HG02938 (cell line): ENCODE data around the gene SBNO2.

Source experiments
- ATAC-seq: cut with Tn5 transposase; IDR thresholded peaks from one replicate; pipeline ENCODE4 v1.9.1; 2021; ENCODE audit warnings: mild to moderate bottlenecking, moderate library complexity; ENCODE audit not compliant: unreplicated experiment

Gene SBNO2, protein sequence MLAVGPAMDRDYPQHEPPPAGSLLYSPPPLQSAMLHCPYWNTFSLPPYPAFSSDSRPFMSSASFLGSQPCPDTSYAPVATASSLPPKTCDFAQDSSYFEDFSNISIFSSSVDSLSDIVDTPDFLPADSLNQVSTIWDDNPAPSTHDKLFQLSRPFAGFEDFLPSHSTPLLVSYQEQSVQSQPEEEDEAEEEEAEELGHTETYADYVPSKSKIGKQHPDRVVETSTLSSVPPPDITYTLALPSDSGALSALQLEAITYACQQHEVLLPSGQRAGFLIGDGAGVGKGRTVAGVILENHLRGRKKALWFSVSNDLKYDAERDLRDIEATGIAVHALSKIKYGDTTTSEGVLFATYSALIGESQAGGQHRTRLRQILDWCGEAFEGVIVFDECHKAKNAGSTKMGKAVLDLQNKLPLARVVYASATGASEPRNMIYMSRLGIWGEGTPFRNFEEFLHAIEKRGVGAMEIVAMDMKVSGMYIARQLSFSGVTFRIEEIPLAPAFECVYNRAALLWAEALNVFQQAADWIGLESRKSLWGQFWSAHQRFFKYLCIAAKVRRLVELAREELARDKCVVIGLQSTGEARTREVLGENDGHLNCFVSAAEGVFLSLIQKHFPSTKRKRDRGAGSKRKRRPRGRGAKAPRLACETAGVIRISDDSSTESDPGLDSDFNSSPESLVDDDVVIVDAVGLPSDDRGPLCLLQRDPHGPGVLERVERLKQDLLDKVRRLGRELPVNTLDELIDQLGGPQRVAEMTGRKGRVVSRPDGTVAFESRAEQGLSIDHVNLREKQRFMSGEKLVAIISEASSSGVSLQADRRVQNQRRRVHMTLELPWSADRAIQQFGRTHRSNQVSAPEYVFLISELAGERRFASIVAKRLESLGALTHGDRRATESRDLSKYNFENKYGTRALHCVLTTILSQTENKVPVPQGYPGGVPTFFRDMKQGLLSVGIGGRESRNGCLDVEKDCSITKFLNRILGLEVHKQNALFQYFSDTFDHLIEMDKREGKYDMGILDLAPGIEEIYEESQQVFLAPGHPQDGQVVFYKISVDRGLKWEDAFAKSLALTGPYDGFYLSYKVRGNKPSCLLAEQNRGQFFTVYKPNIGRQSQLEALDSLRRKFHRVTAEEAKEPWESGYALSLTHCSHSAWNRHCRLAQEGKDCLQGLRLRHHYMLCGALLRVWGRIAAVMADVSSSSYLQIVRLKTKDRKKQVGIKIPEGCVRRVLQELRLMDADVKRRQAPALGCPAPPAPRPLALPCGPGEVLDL (N-terminal part only)

DNA sequence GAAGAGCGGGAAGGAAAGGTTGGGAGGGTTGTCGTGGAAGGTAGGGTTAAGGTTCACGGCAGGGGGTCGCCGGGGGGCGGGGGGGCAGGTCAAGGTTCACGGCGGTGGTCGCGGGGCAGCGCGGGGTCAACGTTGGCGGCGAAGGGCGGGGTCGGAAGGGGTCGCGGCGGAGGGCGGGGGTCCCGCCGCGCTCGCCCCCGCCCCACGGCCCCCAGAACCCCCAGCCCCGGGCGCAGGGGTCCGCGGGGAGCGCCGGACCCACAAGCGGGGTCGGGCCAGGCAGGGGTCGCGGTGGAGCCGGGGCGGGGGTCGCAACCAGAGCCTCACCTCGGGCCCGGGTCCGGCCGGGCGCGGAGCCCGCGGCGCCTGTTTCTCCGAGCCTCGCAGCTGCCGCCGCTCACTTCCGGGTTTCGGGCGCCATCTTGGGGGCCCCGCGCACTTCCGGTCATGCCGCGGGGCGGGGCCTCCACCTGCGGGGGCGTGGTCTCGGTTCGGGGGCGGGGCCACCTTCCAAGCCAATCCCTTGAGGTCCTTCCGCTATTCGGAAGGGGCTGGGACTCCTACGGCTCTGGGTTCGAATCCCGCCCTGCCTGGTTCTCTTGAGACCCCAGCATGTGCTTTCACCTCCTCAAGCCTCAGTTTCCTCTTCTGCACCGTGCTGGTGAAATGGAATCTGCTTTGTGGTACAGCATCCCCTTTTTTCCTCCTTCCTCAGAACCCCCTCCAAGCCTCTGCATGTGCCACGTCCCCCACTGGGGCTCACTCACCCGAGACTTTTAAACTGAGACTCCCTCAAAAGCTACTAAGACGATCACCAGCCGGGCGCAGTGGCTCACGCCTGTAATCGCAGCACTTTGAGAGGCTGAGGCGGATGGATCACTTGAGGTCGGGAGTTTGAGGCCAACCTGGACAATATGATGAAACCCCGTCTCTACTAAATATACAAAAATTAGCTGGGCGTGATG lies at the start of gene SBNO2:
Gene SBNO2, minus strand, starts transcription at position 424 of the 965 bp plus-strand sequence. CDS start 19,992 bp downstream, outside the sequence.
- no peak for ATAC-seq

DNA sequence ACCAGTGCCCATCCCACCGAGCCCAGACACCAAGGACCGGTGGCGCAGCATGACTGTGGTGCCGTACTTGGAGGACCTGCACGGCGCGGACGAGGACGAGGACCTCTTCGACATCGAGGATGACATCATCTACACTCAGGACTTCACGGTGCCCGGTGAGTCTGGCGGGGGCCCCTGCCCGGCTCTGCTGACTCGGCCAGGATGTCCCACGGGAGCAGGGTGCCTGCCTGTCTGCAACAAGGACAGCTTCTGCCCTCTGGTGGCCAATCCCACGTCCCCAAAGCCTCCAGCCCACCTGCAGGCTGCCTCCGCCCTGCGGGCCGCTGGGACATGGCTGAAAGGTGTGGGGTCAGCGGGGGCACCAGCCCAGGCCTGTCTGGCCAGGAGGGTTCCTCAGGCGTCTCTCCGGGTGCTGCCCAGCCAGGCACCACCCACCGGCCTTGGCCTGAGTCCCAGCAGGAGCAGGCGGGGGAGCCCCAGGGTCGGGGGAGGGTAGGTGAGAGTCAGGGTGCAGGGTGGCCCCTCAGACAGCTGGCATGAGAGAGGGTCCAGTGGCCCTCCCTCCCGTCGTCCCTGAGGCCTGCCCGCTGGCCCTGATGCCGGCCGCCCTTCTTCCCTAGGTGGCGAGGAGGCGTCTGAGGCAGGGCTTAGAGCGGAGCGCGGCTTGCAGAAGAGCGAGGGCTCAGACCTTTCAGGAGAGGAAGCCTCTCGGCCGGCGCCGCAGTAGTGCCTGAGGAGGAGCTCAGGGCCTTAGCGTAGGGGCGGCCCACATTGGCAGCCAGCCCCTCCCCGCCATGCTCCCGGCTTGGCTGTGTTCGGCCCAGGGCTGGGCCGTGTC lies 49.2 kb upstream of the SBNO2 start:
- no peak for ATAC-seq

DNA sequence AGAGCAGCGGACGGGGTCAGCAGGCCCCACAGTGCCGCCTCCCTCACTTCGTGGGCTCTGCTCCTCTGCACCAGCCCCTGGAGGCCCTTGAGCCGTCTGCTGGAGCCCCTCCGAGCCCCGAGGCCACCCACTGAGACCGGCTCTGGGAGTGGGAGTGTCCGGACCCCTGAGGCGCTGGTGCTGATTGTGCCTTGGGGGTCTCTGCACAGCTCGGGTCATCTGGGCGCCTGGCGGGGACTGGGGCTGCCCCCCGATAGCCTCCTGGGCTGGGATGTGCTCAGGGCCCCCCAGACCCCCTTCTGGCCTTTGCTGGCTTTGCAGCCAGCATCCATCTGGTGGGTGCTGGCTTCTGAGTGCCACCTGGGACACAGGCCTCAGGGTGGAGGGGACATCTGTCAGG lies 48.3 kb upstream of the SBNO2 start:
- no peak for ATAC-seq

DNA sequence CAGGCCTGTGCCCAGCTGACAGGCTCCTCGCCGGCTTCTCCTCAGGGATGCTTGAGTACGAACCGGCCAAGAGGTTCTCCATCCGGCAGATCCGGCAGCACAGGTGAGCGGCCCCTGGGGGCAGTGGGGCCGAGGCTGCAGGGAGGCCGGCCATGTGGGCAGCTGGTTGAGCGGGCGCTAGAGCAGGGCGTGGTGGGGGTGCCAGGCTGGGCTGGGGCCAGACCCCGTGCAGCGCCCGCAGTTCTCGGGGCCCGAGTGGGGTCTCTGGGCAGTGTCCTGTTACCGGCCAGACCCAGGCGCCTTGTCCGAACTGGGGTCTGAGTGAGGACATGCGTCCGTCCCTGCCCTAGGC lies 47.8 kb upstream of the SBNO2 start:
- ATAC-seq: no peak

DNA sequence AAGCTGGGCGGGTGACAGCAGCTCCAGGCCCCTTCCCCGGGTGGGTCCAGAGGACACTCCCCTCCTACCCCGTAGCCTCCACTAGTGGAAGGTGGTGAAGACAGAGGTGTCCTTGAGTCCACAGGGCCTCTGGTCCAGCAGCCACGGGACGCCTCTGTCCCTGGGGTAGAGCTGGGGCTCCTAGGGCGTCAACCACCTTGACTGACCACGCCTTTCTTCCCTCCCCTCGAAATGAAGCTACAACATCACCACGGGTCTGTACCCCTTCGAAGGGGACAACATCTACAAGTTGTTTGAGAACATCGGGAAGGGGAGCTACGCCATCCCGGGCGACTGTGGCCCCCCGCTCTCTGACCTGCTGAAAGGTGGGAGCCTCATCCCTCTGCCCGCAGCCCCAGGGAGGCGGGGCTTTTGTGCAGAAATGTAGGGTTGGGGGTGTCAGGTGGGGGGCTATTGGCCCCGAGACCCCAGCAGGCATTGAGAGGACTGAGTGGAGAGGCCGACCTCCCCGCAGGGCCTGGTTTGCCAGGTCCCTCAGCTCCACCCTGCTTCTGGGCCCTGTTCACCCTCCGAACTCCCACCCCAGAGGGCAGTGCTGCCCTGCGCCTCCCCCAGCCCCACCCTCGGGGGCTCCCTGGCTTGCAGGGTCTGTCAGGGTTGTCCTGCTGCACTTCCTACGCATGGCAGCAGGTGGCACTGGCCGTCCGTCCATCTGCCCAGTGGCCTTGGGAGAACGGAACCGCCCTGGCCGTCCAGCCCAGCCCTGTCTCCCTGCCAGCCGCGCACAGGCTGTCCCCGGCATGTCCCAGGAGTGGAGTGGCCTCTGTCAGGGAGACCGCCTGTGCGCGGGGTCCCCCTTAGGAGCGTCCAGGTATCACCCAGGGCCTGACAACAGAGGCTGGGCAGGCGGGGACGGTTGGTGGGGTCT lies 47.2 kb upstream of the SBNO2 start:
- no peak for ATAC-seq

DNA sequence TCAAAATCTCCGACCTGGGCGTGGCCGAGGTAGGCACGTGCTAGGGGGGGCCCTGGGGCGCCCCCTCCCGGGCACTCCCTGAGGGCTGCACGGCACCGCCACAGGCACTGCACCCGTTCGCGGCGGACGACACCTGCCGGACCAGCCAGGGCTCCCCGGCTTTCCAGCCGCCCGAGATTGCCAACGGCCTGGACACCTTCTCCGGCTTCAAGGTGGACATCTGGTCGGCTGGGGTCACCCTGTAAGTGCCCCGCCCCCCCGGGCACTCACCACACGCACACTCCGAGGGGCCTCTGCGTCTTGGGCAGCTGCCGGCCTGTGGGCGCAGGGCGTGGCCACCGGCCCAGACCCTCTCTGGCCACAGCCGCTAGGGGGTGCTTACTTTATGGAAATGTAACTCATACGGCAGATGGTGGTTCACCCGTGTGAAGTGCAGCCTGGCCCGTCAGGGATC lies 46.4 kb upstream of the SBNO2 start:
- ATAC-seq: no peak

DNA sequence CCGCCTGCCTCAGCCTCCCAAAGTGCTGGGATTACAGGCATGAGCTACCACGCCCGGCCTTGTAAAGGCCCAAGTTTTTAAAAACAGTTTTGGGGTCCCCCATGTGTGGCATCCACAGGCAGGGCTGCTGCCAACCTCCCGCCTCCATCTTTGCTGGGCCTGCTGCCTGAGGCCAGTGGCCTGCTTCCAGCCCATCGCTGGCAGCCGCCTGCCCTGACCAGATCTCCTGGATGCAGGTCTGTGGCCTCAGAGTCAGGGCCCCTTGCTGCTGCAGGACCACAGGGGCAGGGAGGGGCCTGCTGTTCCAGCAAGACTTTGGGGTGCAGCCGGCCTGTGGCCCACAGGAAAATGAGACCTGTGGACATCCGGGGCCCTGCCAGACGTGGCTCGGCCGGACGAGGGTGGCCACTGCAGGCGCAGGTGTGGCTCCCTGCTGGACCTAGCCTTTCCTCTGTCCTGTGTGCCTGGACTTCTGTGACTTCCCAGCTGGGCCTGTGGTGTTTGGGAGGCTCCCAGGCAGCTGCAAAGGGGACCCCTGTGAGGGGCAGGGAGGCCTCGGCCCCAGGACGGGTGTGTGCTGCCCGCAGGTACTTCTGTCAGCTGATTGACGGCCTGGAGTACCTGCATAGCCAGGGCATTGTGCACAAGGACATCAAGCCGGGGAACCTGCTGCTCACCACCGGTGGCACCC lies 45.9 kb upstream of the SBNO2 start:
- no peak for ATAC-seq

DNA sequence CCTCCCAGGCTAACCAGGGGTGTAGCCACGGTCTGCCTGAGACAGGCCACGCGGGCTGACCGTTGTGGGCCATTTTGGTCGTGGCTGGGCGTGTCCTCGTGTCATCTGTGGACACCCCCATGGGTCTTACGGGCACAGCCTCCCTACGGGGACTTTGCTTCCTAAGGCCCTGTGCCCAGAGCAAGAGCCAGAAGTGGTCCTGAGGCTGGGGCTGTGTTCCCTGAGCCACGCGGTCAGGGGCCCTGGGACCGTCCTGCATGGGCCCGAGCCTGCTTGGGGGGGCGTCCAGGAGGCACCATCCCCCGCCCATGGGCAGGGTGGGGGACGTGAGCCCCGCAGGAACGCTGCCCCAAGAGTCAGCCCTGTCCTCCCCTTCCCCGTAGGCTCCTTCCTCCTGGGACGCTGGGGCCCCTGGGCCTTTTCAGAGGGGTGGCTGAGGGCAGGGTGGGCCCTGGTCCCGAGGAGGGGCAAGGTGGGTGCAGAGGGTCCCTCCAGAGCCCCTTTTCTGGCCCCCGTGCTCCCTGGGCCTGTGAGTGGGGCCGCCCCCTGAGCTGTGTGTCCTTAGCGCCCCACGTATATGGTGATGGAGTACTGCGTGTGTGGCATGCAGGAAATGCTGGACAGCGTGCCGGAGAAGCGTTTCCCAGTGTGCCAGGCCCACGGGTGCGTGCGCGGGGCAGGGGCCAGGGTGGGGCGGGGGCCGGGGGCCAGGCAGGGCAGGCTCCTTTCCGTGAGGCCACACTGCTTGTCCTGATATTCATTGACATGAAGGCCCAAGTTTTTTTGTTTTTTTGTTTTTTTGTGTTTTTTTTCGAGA lies 44.9 kb upstream of the SBNO2 start:
- ATAC-seq: no peak

DNA sequence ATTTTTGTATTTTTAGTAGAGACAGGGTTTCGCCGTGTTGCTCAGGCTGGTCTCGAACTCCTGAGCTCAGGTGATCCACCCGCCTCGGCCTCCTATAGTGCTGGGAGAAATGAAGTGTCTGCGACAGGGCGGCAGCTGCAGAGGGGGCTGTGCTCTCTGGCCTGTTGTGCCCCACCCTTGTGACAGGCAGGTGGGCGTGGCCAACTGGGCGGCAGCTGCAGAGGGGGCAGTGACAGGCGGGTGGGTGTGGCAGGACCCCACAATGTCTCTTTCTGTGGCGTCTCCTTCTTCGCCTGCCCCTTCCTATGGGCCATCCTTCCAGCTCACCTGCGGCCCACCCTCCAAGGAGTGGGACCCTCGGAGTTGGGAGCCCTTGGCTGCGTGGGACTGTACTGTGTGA lies 43.3 kb upstream of the SBNO2 start:
- ATAC-seq: no peak

DNA sequence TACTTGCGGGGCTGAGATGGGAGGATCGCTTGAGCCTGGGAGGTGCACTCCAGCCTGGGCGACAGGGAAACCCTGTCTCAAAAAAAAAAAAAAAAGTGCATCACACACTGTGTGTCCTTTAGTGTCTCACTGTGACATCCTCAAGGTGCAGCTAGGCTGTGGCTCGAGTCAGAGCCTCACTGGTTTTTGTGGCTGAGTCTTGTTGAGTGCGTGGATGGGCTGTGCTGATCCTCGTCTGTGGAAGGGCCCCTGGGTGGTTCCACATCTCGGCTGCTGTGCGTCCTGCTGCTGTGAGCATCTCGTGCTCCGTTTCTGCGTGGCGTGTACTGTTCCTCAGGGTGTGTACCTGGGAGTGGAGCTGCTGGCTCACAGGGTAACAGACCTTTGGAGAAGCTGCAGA lies 42.7 kb upstream of the SBNO2 start:
- no peak for ATAC-seq

DNA sequence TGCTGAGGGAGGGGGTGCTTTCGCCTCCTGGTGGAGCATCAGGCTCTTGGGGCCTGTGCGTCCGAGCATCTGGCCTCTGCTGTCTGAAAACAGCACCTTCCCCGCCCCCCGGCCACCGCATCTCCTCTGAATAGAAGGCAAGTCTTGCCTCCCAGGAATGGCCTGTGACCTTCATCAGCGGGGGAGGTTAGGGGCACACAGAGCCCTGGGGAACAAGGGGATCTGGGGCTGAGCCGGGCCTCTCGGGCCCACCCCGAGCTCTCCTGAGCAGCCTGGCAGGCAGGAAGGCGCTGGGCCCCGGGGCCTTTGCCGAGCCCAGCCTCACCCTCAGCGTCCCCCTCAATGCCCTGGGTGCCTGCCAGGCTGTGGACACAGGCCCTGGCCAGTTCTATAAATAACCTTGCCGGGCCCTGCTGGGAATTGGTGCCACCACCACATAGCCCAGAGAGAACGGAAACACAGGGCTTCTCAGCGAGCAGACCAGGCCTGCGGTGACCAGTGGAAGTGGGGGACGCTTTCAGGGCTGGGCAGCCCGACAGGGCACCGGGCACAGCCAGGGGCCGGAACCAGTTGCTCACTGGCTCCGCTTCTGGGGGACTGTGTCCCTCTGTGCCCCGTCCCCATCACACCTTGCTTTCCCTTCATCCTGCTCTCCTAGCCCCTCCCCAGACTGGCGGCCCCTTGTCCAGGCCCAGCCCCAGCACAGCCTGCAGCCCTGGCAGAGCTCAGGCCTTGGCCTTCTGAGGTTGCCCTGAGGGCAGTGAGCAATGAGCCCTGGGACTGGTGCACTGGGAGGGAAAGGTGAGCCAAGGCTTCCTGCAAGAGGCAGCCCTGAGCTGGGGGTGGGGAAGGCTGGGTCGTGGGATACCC lies 41.0 kb upstream of the SBNO2 start:
- ATAC-seq: no peak

DNA sequence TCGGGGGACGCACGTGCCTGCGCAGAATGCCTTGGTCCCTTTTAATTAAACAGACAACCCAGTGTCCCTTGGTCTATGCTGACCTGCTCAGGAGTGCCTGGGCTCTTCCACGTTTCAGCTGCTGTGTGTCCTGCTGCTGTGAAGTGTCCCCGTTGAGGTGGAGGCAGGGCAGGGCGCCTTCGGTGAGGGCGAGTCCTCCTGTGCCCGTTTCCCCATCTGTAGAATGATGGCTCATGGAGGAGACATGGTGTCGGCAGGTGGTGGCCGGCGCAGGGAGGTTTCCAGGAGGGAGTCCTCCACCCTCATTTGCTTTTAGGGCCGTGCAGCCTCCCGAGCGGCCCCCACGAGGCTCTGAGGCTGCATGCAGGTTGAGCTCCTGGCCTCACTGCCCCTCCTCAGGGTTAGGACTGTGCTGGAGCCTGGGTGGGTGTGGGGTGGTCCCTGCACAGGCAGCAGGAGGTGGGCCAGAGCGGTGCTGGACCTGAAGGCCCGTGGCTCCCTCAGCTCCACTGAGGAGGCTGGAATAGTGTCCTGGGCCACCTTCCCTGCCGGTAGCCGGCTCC lies 40.3 kb upstream of the SBNO2 start:
- no peak for ATAC-seq

DNA sequence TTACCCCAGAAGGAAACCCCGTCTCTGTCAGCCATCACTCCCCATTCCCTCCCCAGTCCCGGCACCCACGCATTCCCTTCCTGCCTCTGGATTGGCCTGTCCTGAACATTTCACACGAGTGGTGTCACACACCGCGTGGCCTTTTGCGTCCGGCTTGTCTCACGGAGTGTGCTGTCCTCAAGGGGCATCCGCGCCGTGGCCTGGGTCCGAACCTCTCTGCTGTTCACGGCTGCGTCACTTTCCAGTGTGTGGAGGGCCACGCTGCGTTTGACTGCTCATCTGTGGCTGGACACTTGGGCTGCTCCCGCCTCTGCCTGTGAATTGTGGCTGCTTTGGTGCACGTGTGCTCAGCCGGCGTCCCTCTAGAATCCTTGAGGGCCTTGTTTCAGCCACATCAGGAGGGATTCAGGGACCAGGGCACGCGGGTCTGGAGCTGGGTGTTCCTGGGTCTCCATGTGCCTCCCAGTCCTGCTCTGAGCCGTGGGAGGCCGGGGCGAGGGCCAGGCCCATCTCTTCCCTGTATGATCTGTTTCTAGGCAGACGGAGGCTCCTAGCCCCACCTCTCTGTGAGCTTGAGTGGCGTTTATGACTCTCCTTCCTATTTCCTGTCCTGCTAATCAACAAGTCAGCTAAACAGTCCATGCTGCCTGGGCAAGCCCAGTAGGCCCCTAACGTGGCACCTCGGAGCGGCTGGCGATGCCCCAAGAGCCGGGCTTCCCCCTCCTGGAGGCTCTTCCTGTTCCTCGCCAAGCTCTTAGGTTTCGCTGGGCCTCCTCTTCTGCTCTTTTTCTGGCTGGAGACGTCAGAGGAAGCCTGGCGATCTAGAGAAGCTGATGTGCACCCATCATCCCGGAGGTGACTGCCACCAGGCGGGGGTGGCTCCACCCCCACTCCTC lies 39.6 kb upstream of the SBNO2 start:
- ATAC-seq: no peak

DNA sequence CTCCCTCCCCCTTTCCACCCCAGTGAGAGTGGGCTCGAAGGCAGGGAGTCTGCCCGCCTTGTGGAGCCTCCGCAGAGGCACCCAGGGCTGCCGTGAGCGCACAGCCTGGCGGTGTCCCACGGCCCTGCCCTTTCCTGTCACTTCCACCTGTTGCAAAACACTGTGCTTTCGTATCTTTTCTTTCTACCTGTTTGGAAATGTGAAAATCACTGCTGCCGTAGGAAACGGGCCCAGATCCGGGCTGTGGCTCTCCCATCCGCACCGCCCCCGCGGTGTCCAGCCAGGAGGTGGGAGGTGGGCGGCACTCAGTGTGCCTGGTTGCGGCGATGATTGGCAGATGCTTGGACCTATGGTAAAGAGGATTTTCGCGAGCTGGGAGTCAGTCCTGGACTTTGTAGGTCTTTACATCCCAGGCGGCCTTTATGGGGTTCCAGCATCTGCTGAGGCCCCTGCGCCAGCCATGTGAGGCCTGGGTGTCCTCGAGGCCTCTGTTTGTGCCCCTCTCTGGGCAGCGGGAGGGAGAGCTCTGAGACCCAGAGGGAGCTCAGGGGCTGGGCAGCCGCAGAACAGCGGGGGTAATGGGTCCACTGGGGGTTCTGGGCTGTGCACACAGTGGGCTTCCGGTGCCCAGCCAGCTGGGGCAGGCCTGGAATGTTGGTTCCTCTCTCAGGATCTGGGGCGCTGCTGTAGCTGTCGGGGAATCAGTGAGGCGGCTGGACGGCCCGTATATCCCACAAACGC lies 37.6 kb upstream of the SBNO2 start:
- ATAC-seq: no peak
